ENCODE results near the gene SLC5A10. TPM values are rescaled to one million over a fixed set of nuclear protein-coding genes. Genes with fewer than 3 reads are reported as not detected.

Gene SLC5A10
- polyA plus RNA-seq, 1 donor from 2014 or later, result 0.79 TPM

DNA sequence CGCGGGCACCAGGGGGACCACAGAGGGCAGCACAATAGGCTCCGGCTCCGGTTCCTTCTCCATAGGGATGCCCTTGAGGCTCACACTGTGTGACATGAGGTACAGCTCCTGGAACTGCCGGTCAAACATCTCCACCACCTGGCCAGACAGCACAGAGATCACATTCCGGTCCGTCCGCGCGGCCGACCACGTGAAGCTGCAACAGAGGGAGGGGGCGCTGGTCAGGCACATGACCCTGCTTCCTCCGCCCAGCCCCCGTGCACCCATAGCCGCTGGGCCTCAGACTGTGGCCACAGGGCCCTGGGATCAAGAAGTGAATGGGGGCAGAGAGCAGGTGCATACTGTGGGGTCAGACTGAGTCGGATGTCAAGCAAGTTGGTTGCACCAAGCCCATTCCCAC, 26.7 kb downstream of the SLC5A10 start:
- Mint-ChIP-seq H3K36me3 (peaks cover 2% of the 10 kb centered on the region), H3K4me3 (no peak overlapping the region), H3K4me1 (no peaks in the 10 kb centered on the region), H3K9me3 (no peaks in the 10 kb centered on the region), H3K27me3 (no peaks in the 10 kb centered on the region), H3K27ac (no peak overlapping the region)

DNA sequence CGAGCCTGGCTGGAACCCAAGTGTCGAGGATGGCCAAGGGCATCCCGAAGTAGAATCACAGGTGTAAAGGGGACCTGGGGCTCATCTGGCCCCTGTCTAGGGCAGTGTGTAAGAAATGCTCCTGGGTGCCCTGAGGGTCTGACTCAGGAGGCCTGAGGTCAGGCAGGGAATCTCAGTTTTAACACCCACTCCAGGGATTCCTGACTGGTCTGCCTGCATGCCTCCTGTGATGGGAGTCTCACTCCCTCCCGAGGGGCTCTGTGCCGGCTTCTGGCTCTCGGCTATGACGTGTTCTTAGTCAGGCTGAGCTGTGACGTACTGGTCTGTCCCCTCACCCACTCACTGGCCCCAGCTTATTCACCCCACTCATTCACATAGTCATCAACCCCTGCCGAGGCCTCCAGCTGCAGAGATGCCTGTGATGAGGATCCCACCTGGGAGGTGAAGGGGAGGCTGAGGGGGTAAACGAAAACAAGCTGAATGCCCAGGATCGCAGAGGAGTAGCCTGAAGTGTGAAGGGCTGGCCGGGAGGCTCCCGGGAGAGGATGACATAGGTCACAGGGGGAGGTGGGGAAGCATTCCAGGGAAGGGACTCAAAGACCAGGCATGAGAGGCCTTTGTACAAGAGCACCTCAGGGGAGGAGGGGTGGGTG, 28.8 kb downstream of the SLC5A10 start:
- Mint-ChIP-seq H3K27ac (no peak overlapping the region), H3K4me3 (no peak overlapping the region), H3K36me3 (peaks cover 2% of the 10 kb centered on the region), H3K4me1 (no peaks in the 10 kb centered on the region), H3K27me3 (no peaks in the 10 kb centered on the region), H3K9me3 (no peaks in the 10 kb centered on the region)

DNA sequence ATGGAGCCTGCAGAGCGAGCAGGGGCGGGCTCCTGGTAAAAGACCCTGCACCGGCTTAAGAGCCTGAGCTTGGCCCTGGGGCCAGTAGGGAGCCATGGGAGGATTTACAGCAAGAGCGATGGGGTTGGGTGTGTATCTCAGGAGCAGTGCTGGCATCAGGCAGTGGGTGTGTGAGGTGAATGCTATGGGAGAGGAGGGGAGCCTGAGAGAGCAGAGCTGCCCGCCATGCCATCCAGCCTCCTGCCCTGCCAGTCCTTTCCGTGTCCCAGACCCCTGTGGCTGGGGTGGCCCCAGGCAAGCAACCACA, 29.3 kb downstream of the SLC5A10 start:
- Mint-ChIP-seq H3K9me3 (no peaks in the 10 kb centered on the region), H3K27me3 (no peaks in the 10 kb centered on the region), H3K4me1 (no peaks in the 10 kb centered on the region), H3K36me3 (peaks cover 2% of the 10 kb centered on the region), H3K27ac (no peak overlapping the region), H3K4me3 (no peak overlapping the region)

DNA sequence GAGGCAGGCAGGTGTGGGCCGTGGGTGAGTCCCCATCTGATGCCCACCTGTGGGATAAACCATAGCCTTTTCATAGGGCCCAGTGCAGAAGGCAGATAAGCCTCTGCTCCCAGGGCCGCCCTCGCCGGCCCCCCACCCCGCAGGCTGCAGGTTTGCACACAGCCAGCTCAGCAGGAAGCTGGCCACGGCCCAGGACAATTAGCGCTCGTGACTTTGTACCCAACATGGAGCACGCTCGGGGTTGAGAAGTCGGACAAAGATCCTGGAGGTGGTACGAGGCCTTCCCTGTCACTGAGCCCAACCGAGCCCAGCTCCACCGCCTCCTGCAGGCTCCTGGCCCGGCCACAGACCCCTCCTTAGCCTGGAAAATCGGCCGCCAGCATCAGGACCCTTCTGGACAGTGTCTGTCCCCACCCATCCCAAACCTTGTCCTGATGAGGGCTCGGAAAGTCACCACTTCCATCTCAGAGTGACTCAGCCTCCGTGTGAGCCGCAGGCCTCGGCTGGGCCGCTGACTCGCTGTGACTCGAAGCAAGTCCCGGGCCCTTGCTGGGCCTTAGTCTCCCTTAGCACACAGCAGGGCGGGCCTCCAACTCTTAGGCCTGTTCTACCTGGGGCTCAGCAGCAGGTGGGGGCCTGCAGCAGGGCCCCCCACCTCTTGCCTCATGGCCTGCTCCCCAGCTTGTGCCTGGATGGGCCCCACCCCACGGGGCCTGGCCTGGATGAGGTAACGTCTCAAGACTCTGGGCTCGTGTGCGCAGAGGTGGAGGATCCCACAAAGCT, 29.9 kb downstream of the SLC5A10 start:
- peaks cover 2% of the 10 kb centered on the region for H3K36me3 Mint-ChIP-seq
- H3K4me3 Mint-ChIP-seq, result no peak overlapping the region
- no peaks in the 10 kb centered on the region for H3K9me3 Mint-ChIP-seq
- no peak overlapping the region for H3K27ac Mint-ChIP-seq
- H3K27me3 Mint-ChIP-seq, result no peaks in the 10 kb centered on the region
- H3K4me1 Mint-ChIP-seq, result no peaks in the 10 kb centered on the region

DNA sequence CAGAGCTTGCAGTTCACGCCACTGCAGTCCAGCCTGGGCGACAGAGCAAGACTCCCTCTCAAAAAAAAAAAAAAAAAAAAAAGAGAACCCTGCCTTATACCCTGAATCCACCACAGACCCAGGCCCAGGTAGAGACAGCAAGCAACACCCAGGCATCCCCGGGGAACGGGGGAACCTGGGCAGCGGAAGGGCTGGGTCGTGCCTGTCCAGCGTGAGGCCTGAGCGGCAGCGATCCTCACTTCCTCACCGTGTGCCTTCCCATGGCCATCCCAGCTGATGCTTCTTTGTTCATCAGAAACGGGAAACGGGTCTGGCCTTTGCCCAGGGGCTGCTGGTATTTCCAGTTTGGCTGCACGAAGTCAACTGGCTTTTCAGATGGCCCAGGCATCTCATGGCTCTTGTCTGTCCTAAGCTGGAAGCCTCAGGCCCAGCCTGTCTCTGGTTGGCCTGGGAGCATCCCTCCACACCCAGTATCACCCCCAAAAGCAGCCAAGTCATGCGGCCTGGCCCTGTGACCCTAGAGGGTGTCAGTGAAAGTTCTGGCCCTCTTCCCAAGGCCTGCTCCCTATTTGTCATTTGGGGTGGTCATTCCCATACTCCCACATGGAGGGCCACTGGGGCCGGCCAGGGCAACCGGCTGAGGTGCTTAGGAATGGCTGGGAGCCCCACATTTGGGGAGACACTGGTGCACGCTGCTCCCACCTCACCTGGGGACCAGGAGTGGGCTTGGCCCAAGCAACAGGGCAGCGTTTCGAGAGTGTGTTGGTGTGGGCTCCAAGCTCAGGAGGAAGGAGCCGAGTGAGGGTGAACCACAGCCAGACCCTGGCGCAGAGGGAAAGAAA, 32.5 kb downstream of the SLC5A10 start:
- Mint-ChIP-seq H3K4me3 (no peak overlapping the region), H3K36me3 (peaks cover 5% of the 10 kb centered on the region), H3K4me1 (no peaks in the 10 kb centered on the region), H3K27me3 (no peaks in the 10 kb centered on the region), H3K27ac (no peak overlapping the region), H3K9me3 (no peaks in the 10 kb centered on the region)

DNA sequence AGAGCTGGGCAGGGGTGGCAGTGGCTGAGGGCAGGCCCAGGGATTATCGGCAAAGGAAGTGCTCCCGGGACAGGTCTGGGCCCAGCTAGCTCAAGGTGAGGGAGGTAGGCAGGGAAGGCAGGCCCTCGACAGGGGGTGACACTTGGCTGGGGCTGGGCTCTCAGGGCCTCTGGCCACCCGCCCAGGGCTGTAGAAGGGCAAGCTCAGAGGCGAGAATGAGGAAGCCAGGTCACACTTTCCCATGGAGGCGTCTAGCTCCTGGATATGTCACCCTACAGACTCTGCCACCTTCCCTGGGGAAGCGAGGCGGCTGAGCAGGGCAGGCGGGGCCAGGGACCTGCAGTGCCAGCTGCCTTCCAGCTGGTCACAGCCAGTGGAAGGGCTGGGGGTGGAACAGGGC, 33.5 kb downstream of the SLC5A10 start:
- Mint-ChIP-seq H3K4me1 (no peaks in the 10 kb centered on the region), H3K27me3 (no peaks in the 10 kb centered on the region), H3K4me3 (no peak overlapping the region), H3K27ac (no peak overlapping the region), H3K36me3 (peaks cover 3% of the 10 kb centered on the region), H3K9me3 (no peaks in the 10 kb centered on the region)

DNA sequence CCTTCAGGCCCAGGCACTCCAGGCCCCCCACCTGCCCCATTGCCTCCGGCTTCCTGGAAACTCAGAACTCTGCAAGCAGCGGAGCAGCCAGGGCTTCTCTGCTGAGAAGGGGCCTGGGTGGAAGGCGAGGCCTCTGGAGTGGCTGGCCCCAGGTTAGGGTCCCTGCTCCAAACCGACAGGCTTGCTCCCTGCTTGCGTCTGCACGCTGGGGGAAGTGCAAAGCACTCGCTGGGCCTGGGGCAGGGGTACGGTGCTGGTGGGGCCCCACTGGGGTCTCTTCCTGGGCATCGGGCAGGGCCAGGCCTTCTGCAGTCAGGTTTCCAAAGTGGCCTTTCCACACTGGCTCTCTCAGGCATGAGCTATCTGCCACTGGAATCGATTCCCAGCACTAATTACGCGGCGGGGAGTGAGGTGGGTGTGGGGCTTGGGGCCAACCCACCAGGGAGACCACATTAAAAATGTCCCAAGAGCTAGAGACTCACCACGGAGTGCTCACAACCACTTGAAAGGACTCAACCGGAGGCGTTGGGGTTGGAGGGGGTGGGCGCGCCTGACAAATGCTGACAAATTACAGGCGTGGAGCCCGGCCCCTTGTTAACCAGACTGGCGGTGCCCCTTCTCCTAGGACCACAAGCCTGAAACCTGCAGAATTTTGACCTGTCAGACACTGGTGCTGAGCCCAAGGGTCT, 34.7 kb downstream of the SLC5A10 start:
- H3K4me3 Mint-ChIP-seq, result no peak overlapping the region
- no peaks in the 10 kb centered on the region for H3K27me3 Mint-ChIP-seq
- no peaks in the 10 kb centered on the region for H3K9me3 Mint-ChIP-seq
- H3K36me3 Mint-ChIP-seq, result peaks cover 3% of the 10 kb centered on the region
- no peak overlapping the region for H3K27ac Mint-ChIP-seq
- peaks cover 0 to 5% (median 2%) of the 10 kb centered on the region in 3 donors for H3K4me1 Mint-ChIP-seq

DNA sequence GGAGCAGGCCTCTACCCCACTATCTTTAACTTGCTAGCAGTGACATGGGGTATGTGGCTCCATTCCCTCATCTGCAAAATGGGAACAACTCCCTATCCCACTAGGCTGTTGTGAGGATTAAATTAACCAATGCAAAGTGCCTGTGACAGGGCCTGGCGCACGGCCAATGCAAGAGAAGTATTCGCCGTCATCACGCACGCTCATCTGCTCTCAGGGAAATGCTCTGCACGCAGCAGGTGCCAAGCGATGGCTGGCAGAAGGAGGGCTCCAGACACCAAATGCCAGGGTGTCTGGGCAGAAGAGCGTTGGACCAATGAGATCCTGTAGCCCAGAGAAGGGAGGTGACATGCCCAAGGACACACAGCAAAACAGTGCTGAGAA, 35.3 kb downstream of the SLC5A10 start:
- H3K9me3 Mint-ChIP-seq, result no peaks in the 10 kb centered on the region
- no peaks in the 10 kb centered on the region for H3K27me3 Mint-ChIP-seq
- H3K27ac Mint-ChIP-seq, result no peak overlapping the region
- H3K4me3 Mint-ChIP-seq, result no peak overlapping the region
- H3K36me3 Mint-ChIP-seq, result peaks cover 3% of the 10 kb centered on the region
- peaks cover 2 to 5% (median 4%) of the 10 kb centered on the region in 3 donors for H3K4me1 Mint-ChIP-seq

DNA sequence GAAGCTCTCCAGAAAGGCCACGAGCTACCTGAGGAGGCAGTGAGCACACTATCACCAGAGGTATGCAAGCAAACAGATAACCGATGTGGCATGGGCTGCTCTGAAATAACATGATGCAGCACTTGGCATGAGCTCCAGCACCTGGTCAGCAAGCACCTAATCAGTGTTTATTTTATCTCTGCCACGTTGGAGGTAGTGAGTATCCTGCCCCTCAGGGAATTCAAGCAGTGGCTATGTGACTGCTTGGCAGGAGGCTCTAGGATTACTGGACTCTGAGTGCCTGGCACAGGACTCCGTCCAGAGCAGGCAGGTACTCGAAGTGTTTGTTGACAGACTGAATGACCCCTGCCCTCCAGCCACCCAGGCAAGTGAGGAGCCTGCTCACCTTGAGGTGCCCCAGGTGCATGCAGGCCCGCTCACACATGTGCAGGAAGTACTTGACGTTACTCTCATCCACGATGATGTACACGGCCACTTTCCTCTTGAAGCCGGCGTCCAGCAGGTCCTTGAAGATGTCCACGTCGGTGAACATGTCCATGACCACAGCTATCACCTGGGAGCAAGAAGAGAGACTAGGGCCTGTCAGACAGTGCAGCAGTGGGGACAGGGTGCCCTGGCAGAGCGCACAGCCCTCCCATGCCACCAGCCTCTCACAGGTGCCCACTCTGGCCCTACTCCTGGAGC, 36.0 kb downstream of the SLC5A10 start:
- H3K9me3 Mint-ChIP-seq, result no peaks in the 10 kb centered on the region
- peaks cover 3% of the 10 kb centered on the region for H3K36me3 Mint-ChIP-seq
- H3K27ac Mint-ChIP-seq, result peak overlapping the region in 1 of 3 donors; percentile 67
- peaks cover 9 to 10% (median 10%) of the 10 kb centered on the region in 3 donors for H3K4me1 Mint-ChIP-seq
- no peaks in the 10 kb centered on the region for H3K27me3 Mint-ChIP-seq
- H3K4me3 Mint-ChIP-seq, result no peak overlapping the region

DNA sequence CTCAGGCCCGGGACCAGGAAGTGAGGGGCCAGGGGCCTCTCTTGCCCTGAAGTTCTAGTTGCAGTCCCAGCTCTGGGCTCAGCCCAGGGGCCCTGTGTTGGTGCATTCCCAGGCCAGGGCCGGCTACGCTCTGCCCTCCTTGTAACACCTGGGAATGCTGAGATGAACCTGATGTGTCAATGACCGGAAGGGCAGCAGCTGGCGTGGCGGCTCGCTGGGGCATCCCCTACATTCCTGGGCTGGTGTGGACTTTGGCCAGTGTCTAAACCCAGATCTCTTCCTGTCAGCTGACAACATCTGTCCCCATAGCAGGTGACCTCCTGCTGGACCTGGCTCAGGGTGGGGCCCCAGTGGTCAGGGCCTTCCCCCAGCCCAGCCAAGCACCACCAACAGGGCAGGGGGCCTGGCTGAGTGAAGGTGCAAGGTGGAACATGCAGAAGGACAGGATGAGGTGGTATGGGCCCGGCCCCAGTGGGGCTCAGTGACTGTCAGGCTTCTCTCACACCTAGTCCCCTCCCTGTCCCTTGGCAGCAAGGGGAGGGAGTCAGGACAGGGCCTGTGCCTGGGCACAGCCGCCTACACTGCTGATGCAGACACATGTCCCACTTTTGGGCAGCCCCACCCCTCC, 36.7 kb downstream of the SLC5A10 start:
- Mint-ChIP-seq H3K27me3 (no peaks in the 10 kb centered on the region), H3K4me3 (no peak overlapping the region), H3K9me3 (no peaks in the 10 kb centered on the region), H3K4me1 (peaks cover 11 to 17% (median 13%) of the 10 kb centered on the region in 3 donors), H3K36me3 (peaks cover 3% of the 10 kb centered on the region), H3K27ac (no peak overlapping the region)

DNA sequence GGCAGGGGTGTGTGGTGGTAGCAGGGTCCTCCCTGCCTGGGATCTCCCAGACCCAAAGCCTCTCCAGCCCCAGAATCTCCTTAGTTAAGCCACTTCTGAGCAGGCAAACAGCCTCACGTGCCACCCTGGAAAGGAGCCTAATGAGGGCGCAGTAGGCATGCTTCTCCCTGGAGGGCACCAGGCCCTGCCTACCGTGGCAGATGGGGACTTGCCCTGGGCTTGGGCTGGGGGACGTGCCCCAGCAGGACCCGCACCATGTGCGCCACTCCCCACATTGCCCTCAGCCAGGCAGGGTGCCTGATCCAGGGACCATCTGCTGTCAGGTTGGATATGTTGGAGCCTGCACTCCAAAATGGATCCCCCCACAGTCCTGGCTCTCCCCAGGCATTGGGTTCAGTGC, 38.4 kb downstream of the SLC5A10 start:
- Mint-ChIP-seq H3K9me3 (peaks cover 0 to 2% (median 0%) of the 10 kb centered on the region in 3 donors), H3K4me3 (no peak overlapping the region), H3K36me3 (peaks cover 3% of the 10 kb centered on the region), H3K27ac (no peak overlapping the region), H3K27me3 (no peaks in the 10 kb centered on the region), H3K4me1 (peaks cover 13 to 23% (median 13%) of the 10 kb centered on the region in 3 donors)

DNA sequence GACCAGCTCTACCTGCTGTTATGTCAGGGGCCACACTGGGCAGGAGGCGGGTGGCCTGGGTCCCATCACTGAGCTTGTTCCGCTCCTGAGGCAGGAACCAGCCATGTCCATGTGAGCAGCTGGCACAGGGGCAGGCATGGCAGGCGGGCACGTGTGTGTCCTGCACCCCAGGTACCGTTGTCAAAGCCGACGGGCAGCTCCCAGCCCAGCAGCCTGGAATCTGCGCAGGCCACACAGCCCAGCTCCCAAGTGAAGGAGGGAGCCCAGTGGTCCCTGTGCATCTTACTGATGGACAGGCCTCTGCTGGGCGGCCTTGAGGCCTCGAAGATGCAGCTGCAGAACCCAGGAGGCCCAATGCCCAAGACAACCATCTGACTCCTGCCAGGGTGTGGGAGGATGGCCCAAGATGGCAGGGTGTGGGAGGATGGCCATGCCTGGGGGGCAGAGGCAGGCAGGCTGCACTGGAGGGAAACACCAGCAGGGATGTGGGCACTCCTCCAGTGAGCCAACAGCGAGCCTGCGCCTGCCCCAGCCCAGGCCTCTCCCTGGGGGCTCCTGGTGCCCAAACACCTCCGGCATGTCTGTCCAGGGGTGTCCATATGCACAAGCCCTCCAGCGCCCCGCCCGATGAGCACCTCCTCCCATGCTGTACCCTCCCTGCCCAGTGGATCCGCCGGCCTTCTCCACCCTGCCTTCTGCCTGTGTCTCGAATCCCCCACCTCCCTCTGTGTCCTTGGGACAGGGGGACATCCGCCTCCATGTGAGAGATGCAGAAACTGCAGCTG, 39.8 kb downstream of the SLC5A10 start:
- Mint-ChIP-seq H3K36me3 (peaks cover 4% of the 10 kb centered on the region), H3K9me3 (peaks cover 0 to 3% (median 0%) of the 10 kb centered on the region in 3 donors), H3K4me3 (peak overlapping the region in 1 of 4 donors; percentile 54), H3K27me3 (no peaks in the 10 kb centered on the region), H3K4me1 (peaks cover 13 to 23% (median 13%) of the 10 kb centered on the region in 3 donors), H3K27ac (no peak overlapping the region)

DNA sequence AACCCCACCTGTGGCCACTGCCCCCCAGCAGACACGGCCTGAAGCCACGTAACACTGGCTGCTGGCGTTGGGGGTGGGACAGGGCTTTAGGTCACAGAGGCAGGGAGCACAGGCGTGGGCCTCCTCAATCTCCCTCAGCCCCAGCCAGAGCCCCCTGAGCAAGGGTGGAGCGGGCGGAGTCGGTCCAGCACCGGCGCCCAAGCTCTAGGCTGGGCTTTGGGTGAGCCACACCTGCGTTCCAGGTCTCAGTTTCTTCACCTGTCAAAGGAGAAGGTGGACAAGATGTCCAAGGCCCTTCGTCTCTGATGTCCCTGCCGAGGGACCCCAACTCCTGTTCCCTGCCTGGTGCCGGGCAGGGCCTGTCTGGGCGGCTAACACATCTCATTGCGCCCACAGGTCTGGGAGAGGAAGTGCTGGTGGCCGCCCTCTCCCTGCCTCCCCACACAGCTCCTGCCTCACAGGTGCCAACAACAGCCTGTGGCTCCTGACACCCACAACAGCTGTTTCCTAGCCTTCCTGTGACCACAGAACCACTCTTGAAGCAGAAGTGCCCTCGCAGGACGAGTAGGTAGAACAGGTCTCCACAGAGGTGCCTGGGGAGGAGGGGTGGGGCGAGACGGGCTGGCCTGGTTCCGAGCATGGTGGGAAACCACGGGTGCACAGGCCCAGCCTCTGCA, 40.6 kb downstream of the SLC5A10 start:
- Mint-ChIP-seq H3K27me3 (no peaks in the 10 kb centered on the region), H3K27ac (peak overlapping the region; percentile 56 to 95 (median 80)), H3K4me3 (peak overlapping the region; percentile 6 to 91 (median 48))

More for the DNA sequence above, 40.6 kb downstream of the SLC5A10 start:
- peaks cover 6% of the 10 kb centered on the region for H3K36me3 Mint-ChIP-seq
- peaks cover 13 to 24% (median 14%) of the 10 kb centered on the region in 3 donors for H3K4me1 Mint-ChIP-seq
- H3K9me3 Mint-ChIP-seq, result peaks cover 0 to 3% (median 0%) of the 10 kb centered on the region in 3 donors
